Left ventricle myocardium inferior (tissue), 1 donor: ENCODE measurements around the gene SEM1. TPM values are rescaled to one million over a fixed set of nuclear protein-coding genes. Genes with fewer than 3 reads are reported as not detected.

Experiments used
- DNase-seq: peaks from one replicate; pipeline ENCODE4 v3.0.0-alpha.2; 2020
- H3K27ac ChIP-seq: fragments of 200-600 bp; replicated peaks from 2 replicates; pipeline ENCODE4 v1.8.0; 2021
- H3K27me3 ChIP-seq: fragments of 200-600 bp; 2 replicates; pipeline ENCODE4 v1.8.0; 2021; ENCODE audit warnings: low read depth
- H3K36me3 ChIP-seq: fragments of 200-600 bp; 2 replicates; pipeline ENCODE4 v1.8.0; 2021
- H3K4me1 ChIP-seq: fragments of 200-600 bp; 2 replicates; pipeline ENCODE4 v1.8.0; 2021
- H3K4me3 ChIP-seq: fragments of 200-600 bp; 2 replicates; pipeline ENCODE4 v1.8.0; 2021; ENCODE audit warnings: mild to moderate bottlenecking, moderate library complexity
- H3K9me3 ChIP-seq: fragments of 200-600 bp; replicated peaks from 2 replicates; pipeline ENCODE4 v1.8.0; 2021
- CTCF ChIP-seq: fragments of 200-600 bp; IDR thresholded peaks from 2 replicates; pipeline ENCODE4 v1.8.0; 2021; ENCODE audit warnings: antibody characterized with exemption, mild to moderate bottlenecking, borderline replicate concordance
- intact Hi-C: fragments of 100-400 bp; cut with micrococcal nuclease; formaldehyde crosslinking; loops from one replicate; pipeline ENCODE4 v1.11.0; 2022
- total RNA-seq: library from RNA; stranded (reverse); fragmentation: NEBNext Ultra II Directional; extraction: Animal tissue kit (Norgen Biotek cat#: 25700); gene quantifications from one replicate; pipeline ENCODE4 v1.2.1, GENCODE V29; 2021
- donor health status: DM: no; HTN: yes; CAD: no; lungs with severe emphysema.

SEM1 gene
- total RNA-seq, 1 donor from 2014 or later: 51.0 TPM

GRCh38 chr7:96669812-96670211 lies 39.8 kb downstream of the SEM1 start:
- intact Hi-C loops: no loop called here
- Histone ChIP-seq H3K27ac (no peak overlapping the region), H3K36me3 (peaks cover 57% of the 10 kb centered on the region), H3K4me3 (no peak overlapping the region), H3K4me1 (no peaks in the 10 kb centered on the region), H3K27me3 (no peaks in the 10 kb centered on the region), H3K9me3 (no peaks in the 10 kb centered on the region)
- DNase-seq: no peak
- TF ChIP-seq CTCF: no peak

- Histone ChIP-seq H3K4me3 (no peak overlapping the region), H3K9me3 (peaks cover 6% of the 10 kb centered on the region), H3K4me1 (no peaks in the 10 kb centered on the region), H3K27ac (no peak overlapping the region), H3K27me3 (no peaks in the 10 kb centered on the region), H3K36me3 (peaks cover 54% of the 10 kb centered on the region)
- no peak for DNase-seq
- TF ChIP-seq CTCF: no peak
- intact Hi-C loops: no loop called here
Observed at GRCh38 chr7:96667026-96667425, 42.6 kb downstream of the SEM1 start.

GRCh38 chr7:96665689-96666088 lies 44.0 kb downstream of the SEM1 start:
- intact Hi-C loops: no loop called here
- H3K27me3 ChIP-seq: no peaks in the 10 kb centered on the region
- peaks cover 7% of the 10 kb centered on the region for H3K9me3 ChIP-seq
- no peak for DNase-seq
- no peak overlapping the region for H3K27ac ChIP-seq
- no peak overlapping the region for H3K4me3 ChIP-seq
- no peak for TF ChIP-seq CTCF
- H3K4me1 ChIP-seq: no peaks in the 10 kb centered on the region
- H3K36me3 ChIP-seq: peaks cover 49% of the 10 kb centered on the region

- Histone ChIP-seq H3K36me3 (peaks cover 40% of the 10 kb centered on the region), H3K27ac (no peak overlapping the region)
- no peak for TF ChIP-seq CTCF
Observed at GRCh38 chr7:96664793-96665192, 44.9 kb downstream of the SEM1 start.

GRCh38 chr7:96663871-96664445 lies 45.7 kb downstream of the SEM1 start:
- intact Hi-C loops: no loop called here
- TF ChIP-seq CTCF: no peak
- no peak overlapping the region for H3K27ac ChIP-seq
- H3K9me3 ChIP-seq: peaks cover 7% of the 10 kb centered on the region
- no peak for DNase-seq
- H3K4me1 ChIP-seq: no peaks in the 10 kb centered on the region
- no peak overlapping the region for H3K4me3 ChIP-seq
- H3K36me3 ChIP-seq: peaks cover 34% of the 10 kb centered on the region
- H3K27me3 ChIP-seq: no peaks in the 10 kb centered on the region

More at GRCh38 chr7:96664793-96665192, 44.9 kb downstream of the SEM1 start:
- H3K4me3 ChIP-seq: no peak overlapping the region
- no peaks in the 10 kb centered on the region for H3K4me1 ChIP-seq
- no peak for DNase-seq
- intact Hi-C loops: no loop called here
- no peaks in the 10 kb centered on the region for H3K27me3 ChIP-seq
- H3K9me3 ChIP-seq: peaks cover 7% of the 10 kb centered on the region
